OCI-LY1 (cell line): Measurements from ENCODE around the gene HOMER1.

Experiments
- H2AFZ ChIP-seq: fragments of 200-600 bp; sonication (generic), shearing (Covaris generic); 2 replicates; pipeline ENCODE4 v1.6.0; 2014; ENCODE audit warnings: antibody characterized with exemption, mild to moderate bottlenecking, low read length
- H3F3A ChIP-seq: fragments of 200-600 bp; sonication (generic), shearing (Covaris generic); 2 replicates; pipeline ENCODE4 v1.6.0; 2014; ENCODE audit warnings: mild to moderate bottlenecking, antibody characterized with exemption, low read length, moderate library complexity; ENCODE audit not compliant: insufficient read depth
- H3K27ac ChIP-seq: fragments of 200-600 bp; sonication (generic); 2 replicates; pipeline ENCODE4 v1.5.1; 2014; ENCODE audit warnings: low read length, mixed run types, mild to moderate bottlenecking, low read depth; ENCODE audit not compliant: poor library complexity, severe bottlenecking
- H3K27me3 ChIP-seq: fragments of 200-600 bp; sonication (generic); 2 replicates; pipeline ENCODE4 v1.6.0; 2014; ENCODE audit warnings: antibody characterized with exemption, mild to moderate bottlenecking, low read length, moderate library complexity; ENCODE audit not compliant: insufficient read depth
- H3K36me3 ChIP-seq: fragments of 200-600 bp; sonication (generic); 2 replicates; pipeline ENCODE4 v1.6.1; 2014; ENCODE audit warnings: mild to moderate bottlenecking, antibody characterized with exemption, low read length, moderate library complexity, mixed read lengths; ENCODE audit not compliant: insufficient read depth
- H3K4me1 ChIP-seq: fragments of 200-600 bp; sonication (generic); 2 replicates; pipeline ENCODE4 v1.5.1; 2014; ENCODE audit warnings: mild to moderate bottlenecking, low read length, moderate library complexity; ENCODE audit not compliant: insufficient read depth, severe bottlenecking
- H3K4me2 ChIP-seq: fragments of 200-600 bp; sonication (generic), shearing (Covaris generic); 2 replicates; pipeline ENCODE4 v1.6.1; 2014; ENCODE audit warnings: low read length
- H3K4me3 ChIP-seq: fragments of 200-600 bp; sonication (generic); 2 replicates; pipeline ENCODE4 v1.5.1; 2014; ENCODE audit warnings: low read length, low read depth, mild to moderate bottlenecking, mixed read lengths; ENCODE audit not compliant: poor library complexity, severe bottlenecking
- H3K79me2 ChIP-seq: fragments of 200-600 bp; shearing (Covaris generic); 2 replicates; pipeline ENCODE4 v1.6.1; 2016; ENCODE audit warnings: mixed run types, low read length, mixed read lengths; ENCODE audit not compliant: insufficient read depth
- H3K9ac ChIP-seq: fragments of 200-600 bp; sonication (generic), shearing (Covaris generic); 2 replicates; pipeline ENCODE4 v1.6.1; 2014; ENCODE audit warnings: mild to moderate bottlenecking, low read length, mixed read lengths
- H3K9me2 ChIP-seq: fragments of 200-600 bp; sonication (generic), shearing (Covaris generic); 2 replicates; pipeline ENCODE4 v1.6.1; 2014; ENCODE audit warnings: low read depth, mild to moderate bottlenecking, low read length, mixed read lengths
- H3K9me3 ChIP-seq: fragments of 200-600 bp; shearing (Covaris generic); 2 replicates; pipeline ENCODE4 v1.6.1; 2014; ENCODE audit warnings: low read length, mixed read lengths
- H4K20me1 ChIP-seq: fragments of 200-600 bp; sonication (generic), shearing (Covaris generic); 2 replicates; pipeline ENCODE4 v1.6.0; 2016; ENCODE audit warnings: mild to moderate bottlenecking, low read length; ENCODE audit not compliant: insufficient read depth
- CTCF ChIP-seq: fragments of 200-600 bp; sonication (generic), shearing (Covaris generic); IDR thresholded peaks from 2 replicates; pipeline ENCODE4 v1.5.1; 2017; ENCODE audit warnings: mild to moderate bottlenecking, antibody characterized with exemption, low read length, moderate library complexity, mixed read lengths
- EZH2 ChIP-seq: fragments of 200-600 bp; sonication (generic), shearing (Covaris generic); IDR thresholded peaks from 2 replicates; pipeline ENCODE4 v1.8.0; 2017; ENCODE audit warnings: borderline replicate concordance, mixed run types, mild to moderate bottlenecking, antibody characterized with exemption, low read length, moderate library complexity, mixed read lengths

HOMER1 gene

DNA sequence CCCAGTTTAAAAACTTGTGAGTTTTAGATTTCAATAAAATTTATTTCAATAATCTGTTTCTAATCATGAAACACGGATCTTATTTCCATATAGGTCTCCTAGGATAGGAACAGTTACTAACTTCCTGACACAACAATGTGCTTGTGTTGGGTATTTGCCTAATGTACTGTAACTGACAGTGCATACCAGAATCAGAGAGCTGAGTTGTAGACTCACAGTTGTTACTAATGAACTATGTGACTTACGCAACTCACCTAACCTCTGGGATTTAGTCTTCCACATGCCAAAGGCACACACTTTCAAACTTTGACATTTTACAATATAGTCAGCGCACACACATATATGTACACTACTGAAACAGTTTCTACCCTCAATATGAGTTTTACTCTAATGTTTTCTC lies 77.7 kb downstream of the HOMER1 start:
- Histone ChIP-seq H3K27ac (no peak overlapping the region), H3K4me2 (no peak overlapping the region), H3K9me2 (no peaks in the 10 kb centered on the region), H3K9me3 (no peaks in the 10 kb centered on the region), H2AFZ (no peak overlapping the region), H3K36me3 (no peaks in the 10 kb centered on the region), H3K9ac (no peak overlapping the region), H4K20me1 (no peaks in the 10 kb centered on the region), H3K4me3 (no peak overlapping the region), H3K27me3 (no peaks in the 10 kb centered on the region), H3K79me2 (no peaks in the 10 kb centered on the region), H3K4me1 (no peaks in the 10 kb centered on the region), H3F3A (no peaks in the 10 kb centered on the region)
- TF ChIP-seq EZH2: no peak
- no peak for TF ChIP-seq CTCF

- H3K4me1 ChIP-seq: no peaks in the 10 kb centered on the region
- no peak overlapping the region for H3K4me3 ChIP-seq
Observed at GRCh38 chr5:79430196-79430595, 83.7 kb downstream of the HOMER1 start.

GRCh38 chr5:79423296-79423695 lies 90.6 kb downstream of the HOMER1 start:
- Histone ChIP-seq H3K36me3 (no peaks in the 10 kb centered on the region), H3K4me2 (no peak overlapping the region)
- no peak for TF ChIP-seq CTCF
- no peak for TF ChIP-seq EZH2

More at GRCh38 chr5:79430196-79430595, 83.7 kb downstream of the HOMER1 start:
- Histone ChIP-seq H3K27me3 (no peaks in the 10 kb centered on the region), H3F3A (no peaks in the 10 kb centered on the region), H4K20me1 (no peaks in the 10 kb centered on the region), H3K36me3 (no peaks in the 10 kb centered on the region), H3K9me3 (no peaks in the 10 kb centered on the region), H2AFZ (no peak overlapping the region), H3K9ac (no peak overlapping the region), H3K79me2 (no peaks in the 10 kb centered on the region), H3K4me2 (no peak overlapping the region), H3K27ac (no peak overlapping the region), H3K9me2 (no peaks in the 10 kb centered on the region)
- no peak for TF ChIP-seq CTCF
- TF ChIP-seq EZH2: no peak

More at GRCh38 chr5:79423296-79423695, 90.6 kb downstream of the HOMER1 start:
- Histone ChIP-seq H3K9me3 (no peaks in the 10 kb centered on the region), H3K27ac (no peak overlapping the region), H4K20me1 (no peaks in the 10 kb centered on the region), H3F3A (no peaks in the 10 kb centered on the region), H3K27me3 (no peaks in the 10 kb centered on the region), H2AFZ (no peak overlapping the region), H3K4me1 (no peaks in the 10 kb centered on the region), H3K9me2 (no peaks in the 10 kb centered on the region), H3K4me3 (no peak overlapping the region), H3K79me2 (no peaks in the 10 kb centered on the region), H3K9ac (no peak overlapping the region)
